GM12892 (cell line): ENCODE data around the gene NUDT1.

ENCODE experiments used
- POLR2A ChIP-seq: IDR thresholded peaks from 2 replicates; pipeline ENCODE4 v1.6.1; 2011; ENCODE audit warnings: low read depth, low read length, control low read depth
- POLR2AphosphoS5 ChIP-seq: IDR thresholded peaks from 2 replicates; pipeline ENCODE4 v1.6.1; 2011; ENCODE audit warnings: low read depth, low read length, control low read depth

DNA sequence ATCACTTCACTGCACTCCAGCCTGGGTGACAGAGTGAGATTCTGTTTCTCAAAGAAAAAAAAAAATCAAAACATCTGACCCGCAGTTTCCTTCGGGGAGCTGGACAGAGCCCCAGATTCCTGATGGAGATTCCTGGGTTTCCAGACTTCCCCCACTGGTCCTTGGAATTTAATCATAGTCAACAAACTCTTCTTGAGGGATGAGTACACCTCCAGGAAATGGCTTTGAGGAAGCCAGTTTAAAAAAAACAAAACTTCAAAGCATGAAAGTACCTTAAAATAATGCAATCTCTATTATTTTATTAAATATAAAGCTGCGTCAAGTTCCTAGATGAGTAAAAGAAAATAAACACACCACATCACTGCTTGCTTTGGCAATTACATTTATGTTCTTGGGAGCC is 8.1 kb upstream of the NUDT1 start:
- TF ChIP-seq POLR2A (no peak), POLR2AphosphoS5 (no peak)
